Brain microvascular endothelial cell (primary cell): ENCODE results near the gene GLDN.

Experiments used
- DNase-seq: peaks from one replicate; pipeline ENCODE4 v3.0.0-alpha.2; 2020
- H3K27ac ChIP-seq: fragments of 250-450 bp; sonication (Bioruptor Pico); 2 replicates; pipeline ENCODE4 v1.5.1; 2020; ENCODE audit warnings: mild to moderate bottlenecking, moderate library complexity
- H3K27me3 ChIP-seq: fragments of 250-450 bp; sonication (Bioruptor Pico); replicated peaks from 2 replicates; pipeline ENCODE4 v1.5.1; 2020; ENCODE audit warnings: mild to moderate bottlenecking
- H3K36me3 ChIP-seq: fragments of 250-450 bp; sonication (Bioruptor Pico); replicated peaks from 2 replicates; pipeline ENCODE4 v1.5.1; 2020; ENCODE audit warnings: mild to moderate bottlenecking
- H3K4me3 ChIP-seq: 2 replicates; pipeline ENCODE4 v1.5.1; 2011; ENCODE audit warnings: low read depth, mild to moderate bottlenecking, control low read depth, low read length, moderate library complexity
- in situ Hi-C: cut with HindIII; loops from 2 replicates; pipeline ENCODE4 v1.10.0; 2017; ENCODE audit warnings: low sequenced_read_pairs, low pct_ligation_motif_present
- TF ChIP-seq, protein P1 (sequence below): IDR thresholded peaks from 2 replicates; pipeline ENCODE4 v1.5.1; 2011; ENCODE audit warnings: low read depth, mild to moderate bottlenecking, moderate library complexity, low read length, control low read depth, inconsistent platforms; ENCODE audit errors: missing control alignments

GLDN gene

DNA sequence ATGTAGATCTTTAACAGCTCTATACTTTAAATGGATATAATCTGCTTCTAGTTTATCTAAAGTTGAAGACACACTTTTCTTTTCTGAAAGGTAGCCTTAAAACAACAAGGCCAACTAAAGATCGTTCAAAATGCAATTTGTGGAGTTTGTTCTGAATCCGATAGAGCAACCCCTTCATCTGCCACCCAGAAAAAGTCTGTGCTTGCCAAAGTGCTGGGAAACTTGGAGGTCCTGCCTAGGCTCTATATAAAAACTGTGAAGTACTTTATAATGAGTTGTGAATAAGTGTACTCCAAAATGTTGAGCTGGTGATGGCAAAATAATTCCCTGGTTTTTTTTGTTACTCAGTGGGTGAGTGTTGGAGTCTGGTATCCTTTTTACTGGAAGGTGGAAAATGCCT lies 12.5 kb downstream of the GLDN start:
- Histone ChIP-seq H3K27ac (no peak overlapping the region), H3K36me3 (no peaks in the 10 kb centered on the region), H3K27me3 (peaks cover 5% of the 10 kb centered on the region), H3K4me3 (no peak overlapping the region)
- no peak for DNase-seq
- TF ChIP-seq, protein P1, sequence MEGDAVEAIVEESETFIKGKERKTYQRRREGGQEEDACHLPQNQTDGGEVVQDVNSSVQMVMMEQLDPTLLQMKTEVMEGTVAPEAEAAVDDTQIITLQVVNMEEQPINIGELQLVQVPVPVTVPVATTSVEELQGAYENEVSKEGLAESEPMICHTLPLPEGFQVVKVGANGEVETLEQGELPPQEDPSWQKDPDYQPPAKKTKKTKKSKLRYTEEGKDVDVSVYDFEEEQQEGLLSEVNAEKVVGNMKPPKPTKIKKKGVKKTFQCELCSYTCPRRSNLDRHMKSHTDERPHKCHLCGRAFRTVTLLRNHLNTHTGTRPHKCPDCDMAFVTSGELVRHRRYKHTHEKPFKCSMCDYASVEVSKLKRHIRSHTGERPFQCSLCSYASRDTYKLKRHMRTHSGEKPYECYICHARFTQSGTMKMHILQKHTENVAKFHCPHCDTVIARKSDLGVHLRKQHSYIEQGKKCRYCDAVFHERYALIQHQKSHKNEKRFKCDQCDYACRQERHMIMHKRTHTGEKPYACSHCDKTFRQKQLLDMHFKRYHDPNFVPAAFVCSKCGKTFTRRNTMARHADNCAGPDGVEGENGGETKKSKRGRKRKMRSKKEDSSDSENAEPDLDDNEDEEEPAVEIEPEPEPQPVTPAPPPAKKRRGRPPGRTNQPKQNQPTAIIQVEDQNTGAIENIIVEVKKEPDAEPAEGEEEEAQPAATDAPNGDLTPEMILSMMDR = no peak
- in situ Hi-C loops = no loop called here

GRCh38 chr15:51355096-51355495 lies 13.6 kb downstream of the GLDN start:
- in situ Hi-C loops = no loop called here
- DNase-seq = no peak

DNA sequence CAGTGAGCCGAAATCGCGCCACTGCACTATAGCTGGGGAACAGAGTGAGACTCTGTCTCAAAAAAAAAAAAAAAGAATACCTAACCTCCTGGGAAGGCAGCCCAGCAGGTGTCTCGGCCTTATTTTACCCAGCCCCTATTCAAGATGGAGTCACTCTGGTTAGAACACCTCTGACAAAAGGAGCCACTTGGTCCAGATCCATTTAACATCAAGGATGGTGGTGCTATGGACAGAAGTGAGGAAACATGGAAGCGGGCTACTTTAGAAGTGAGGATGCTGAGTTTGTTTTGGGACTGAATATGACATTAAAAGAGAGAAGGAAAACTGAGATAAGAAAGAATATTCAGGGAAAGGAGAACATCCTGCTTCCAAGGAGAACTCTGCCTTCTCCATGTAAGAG lies 14.7 kb downstream of the GLDN start:
- no peak overlapping the region for H3K4me3 ChIP-seq
- no peak overlapping the region for H3K27ac ChIP-seq
- no peak for DNase-seq
- H3K36me3 ChIP-seq = no peaks in the 10 kb centered on the region
- TF ChIP-seq, protein P1 = no peak
- in situ Hi-C loops = no loop called here
- H3K27me3 ChIP-seq = peaks cover 5% of the 10 kb centered on the region

More at GRCh38 chr15:51355096-51355495, 13.6 kb downstream of the GLDN start:
- peaks cover 5% of the 10 kb centered on the region for H3K27me3 ChIP-seq
- no peak overlapping the region for H3K4me3 ChIP-seq
- no peak overlapping the region for H3K27ac ChIP-seq
- no peaks in the 10 kb centered on the region for H3K36me3 ChIP-seq
- TF ChIP-seq, protein P1 = no peak

GRCh38 chr15:51356983-51357382 lies 15.5 kb downstream of the GLDN start:
- peaks cover 3% of the 10 kb centered on the region for H3K27me3 ChIP-seq
- H3K27ac ChIP-seq = no peak overlapping the region
- H3K4me3 ChIP-seq = no peak overlapping the region
- no peak for DNase-seq
- TF ChIP-seq, protein P1 = no peak
- H3K36me3 ChIP-seq = no peaks in the 10 kb centered on the region
- in situ Hi-C loops = no loop called here

DNA sequence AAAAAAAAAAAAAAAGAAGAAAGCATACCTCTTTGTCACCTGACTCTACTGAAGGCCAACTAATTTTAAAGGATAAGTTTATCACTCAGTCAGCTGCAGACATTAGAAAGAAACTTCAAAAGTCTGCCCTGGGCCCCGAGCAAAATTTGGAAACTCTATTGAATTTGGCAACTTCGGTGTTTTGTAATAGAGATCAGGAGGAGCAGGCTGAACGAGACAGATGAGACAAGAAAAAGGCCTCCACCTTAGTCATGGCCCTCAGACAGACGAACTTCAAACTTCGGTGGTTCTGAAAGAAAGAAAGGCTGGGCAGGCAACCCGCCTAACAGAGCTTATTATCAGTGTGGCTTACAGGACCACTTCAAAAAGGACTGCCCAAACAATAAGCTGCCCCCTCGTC lies 18.5 kb downstream of the GLDN start:
- DNase-seq = no peak
- Histone ChIP-seq H3K4me3 (no peak overlapping the region), H3K36me3 (no peaks in the 10 kb centered on the region), H3K27ac (no peak overlapping the region), H3K27me3 (peaks cover 7% of the 10 kb centered on the region)
- TF ChIP-seq, protein P1 = no peak
- in situ Hi-C loops = no loop called here

GRCh38 chr15:51363383-51363782 lies 21.9 kb downstream of the GLDN start:
- H3K36me3 ChIP-seq = no peaks in the 10 kb centered on the region
- no peak for DNase-seq
- no peak overlapping the region for H3K27ac ChIP-seq
- H3K4me3 ChIP-seq = no peak overlapping the region
- TF ChIP-seq, protein P1 = no peak
- in situ Hi-C loops = no loop called here
- peaks cover 7% of the 10 kb centered on the region for H3K27me3 ChIP-seq
